Embryonic facial prominence (tissue), 1 donor: ENCODE results near the gene DICER1.

Source experiments
- DNase-seq: peaks from one replicate; pipeline ENCODE4 v3.0.0-alpha.2; 2016; ENCODE audit errors: extremely low spot score

The DICER1 gene

DNA sequence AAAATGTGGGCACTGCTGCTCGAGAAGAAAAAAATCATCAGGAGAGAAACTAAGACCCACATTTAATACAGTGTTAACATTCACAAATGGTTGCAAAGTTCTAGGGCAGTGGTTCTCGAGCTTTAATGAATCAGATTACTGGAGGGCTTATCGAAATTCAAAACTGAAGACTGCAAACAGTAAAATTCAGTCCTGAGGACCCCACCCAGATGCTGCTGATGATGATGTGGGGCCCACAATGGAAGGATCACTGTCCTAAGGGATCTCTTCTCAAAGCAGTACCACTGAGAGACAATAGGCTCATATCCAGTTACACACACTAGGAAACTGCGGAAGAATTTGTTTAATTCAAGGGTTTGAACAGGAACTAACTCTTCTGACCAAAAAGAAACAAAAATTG, 31.4 kb downstream of the DICER1 start:
- DNase-seq, result no peak

- no peak for DNase-seq
Observed at GRCh38 chr14:95125221-95125620, 32.1 kb downstream of the DICER1 start.

DNA sequence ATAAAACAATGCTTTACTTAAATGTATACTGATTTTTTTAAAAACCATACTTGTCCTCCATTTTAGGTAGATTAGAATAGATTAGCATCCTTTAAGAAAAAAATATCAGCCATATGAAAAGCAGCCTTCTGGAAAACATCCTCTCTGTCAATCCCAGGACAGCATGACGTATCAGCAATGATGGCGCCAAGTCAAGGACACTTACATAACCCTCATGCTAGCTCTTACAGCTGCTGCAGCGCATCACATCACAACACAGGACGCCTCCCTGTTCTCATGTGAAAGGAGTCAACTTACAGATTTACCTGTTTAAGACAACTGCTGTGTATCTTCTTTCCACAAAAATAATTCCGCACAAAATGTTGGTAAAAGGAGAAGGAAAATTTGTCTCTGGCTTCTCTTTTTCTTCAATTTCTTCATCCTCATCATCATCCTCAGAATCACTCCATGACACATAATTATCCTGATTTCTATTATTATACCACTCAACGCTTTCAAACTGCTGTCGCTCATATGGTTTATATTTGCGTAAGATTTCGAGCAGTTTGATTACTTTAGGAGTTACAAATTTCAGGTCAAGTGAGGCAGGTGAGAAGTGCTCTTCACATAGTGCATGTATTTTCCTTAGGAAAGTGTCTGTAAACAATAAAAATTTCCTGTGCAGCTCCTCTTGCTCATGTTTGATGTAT, 33.3 kb downstream of the DICER1 start:
- no peak for DNase-seq

DNA sequence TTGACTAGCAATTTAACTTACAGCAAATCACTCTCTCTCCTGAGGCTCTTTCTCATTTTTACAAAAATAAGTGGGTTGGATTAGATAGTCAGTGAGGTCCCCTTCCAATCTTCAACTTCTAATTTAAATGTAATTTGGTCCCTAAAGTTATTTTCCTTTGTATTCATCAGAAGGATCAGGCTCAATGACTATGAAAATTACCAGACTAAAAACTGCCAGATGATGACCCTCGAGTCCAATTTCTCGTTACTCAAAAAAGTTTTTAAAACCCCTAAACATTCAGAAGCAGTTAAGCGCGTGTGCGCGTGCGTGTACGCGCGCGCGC, 34.7 kb downstream of the DICER1 start:
- no peak for DNase-seq

DNA sequence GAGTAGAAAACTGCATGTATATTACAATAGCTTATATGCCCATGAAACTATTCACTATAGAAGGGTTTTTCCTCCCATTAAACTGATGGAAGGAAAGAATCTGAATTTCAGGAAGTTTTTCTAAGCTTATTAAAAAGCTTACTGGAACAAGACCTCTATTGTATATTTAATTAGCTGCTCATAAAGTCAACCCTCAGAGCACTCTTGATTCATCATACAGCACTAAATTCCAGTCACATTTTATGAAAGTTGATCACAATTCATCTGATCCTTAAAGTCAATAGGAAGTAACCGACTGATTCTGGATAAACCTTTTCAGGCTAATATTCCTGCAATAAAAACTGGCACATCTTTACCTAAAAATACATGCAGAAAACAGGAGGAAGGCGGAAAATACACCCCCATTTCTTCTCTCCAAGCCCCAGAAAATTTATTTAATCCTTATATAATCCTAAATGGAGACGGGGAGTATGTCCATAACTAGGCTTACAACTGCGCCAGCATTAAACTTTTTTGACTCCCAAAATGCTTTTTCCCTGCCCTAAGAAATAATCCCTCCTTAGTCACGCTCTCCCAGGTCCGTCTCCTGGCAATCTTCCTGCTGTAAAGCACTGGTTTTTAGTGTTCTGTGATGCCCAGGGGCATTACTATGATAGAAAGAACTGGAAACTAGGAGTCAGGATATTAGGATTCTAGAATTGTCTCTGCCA, 35.3 kb downstream of the DICER1 start:
- DNase-seq, result no peak

DNA sequence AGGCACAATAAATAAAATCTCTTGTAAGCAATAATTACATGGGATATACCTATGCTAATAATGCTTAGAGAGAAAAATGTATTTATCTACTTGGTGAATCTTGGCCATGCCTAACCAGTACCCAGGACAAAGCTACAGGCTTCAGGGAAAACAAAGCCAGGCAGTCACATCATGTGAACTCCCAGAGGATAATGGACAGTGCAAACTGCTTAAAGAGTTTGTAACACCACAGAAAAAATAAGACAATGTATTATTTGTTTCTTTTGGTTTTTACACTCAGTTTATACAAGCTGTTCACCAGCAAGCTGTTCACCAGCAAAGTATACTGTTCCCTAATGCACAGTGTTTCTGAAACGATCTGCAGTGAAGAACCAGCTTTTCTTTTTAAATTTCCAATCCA, 38.0 kb downstream of the DICER1 start:
- DNase-seq, result no peak

- no peak for DNase-seq
Observed at GRCh38 chr14:95117937-95118721, 39.2 kb downstream of the DICER1 start.

DNA sequence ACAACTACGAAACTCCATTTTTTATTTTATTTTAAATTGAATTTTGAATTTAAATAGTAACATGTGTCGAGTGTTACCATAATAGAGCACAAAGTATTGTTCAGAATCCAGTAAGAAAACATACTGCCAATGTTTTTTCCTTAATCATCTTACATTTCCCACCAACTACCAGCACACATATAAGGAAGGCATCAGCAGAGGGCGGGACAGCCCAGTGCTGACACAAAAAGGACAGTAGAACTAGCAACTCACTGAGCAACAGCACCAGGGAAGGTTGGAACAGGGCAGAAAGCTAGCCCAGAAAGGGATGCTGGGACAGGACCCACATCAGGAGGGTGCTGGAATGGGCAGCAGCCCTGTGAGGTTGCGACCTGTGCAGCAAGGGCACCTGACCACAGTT, 43.9 kb downstream of the DICER1 start:
- no peak for DNase-seq

DNA sequence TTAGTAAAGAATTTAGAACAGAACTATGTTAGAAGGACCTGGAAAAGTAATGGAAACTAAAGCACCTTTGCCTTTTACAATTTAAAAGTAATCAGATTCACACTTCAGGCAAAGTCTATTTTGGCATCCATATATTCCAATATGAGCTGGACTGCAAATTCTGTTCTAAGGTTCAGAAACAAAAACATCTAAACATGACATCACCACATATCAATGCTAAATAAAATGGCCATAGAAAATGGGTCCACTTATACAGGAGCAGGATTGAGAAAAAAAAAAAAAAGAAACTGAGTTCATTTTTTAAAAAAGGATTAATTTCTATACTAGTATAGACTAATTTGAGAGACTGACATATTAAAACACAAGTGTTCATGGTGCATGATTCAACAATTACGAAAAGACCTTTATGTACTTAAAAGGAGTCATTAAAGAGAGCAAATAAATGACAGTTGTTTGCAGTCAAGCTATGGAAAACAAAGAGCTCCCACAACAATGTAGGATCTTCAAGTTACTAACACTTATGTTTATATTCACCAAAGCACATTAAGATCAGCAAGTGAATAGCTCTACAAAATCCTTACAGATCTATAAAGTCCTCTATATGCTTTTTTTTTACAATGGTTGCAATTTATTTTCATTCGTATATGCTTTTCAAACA, 45.7 kb downstream of the DICER1 start:
- DNase-seq, result no peak

DNA sequence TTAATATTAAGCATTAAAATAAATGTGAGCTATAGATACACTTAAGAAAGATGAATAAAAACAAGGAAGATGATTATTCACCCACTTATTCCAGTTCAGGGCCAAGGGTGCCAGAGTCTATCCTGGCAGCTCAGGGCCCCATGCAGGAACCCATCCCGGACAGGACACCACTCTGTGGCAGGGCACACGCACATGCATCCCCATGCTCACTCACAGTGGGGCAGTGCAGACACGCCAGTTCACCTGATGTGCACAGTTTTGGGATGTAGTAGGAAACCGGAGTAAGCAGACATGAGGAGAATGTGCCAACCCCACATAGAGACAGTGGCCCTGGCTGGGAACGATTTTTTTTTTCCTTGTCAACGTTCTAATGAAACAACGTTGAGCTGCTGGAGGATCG, 47.2 kb downstream of the DICER1 start:
- DNase-seq, result no peak

- DNase-seq, result no peak
Observed at GRCh38 chr14:95107711-95108110, 49.6 kb downstream of the DICER1 start.

- DNase-seq, result no peak
Observed at GRCh38 chr14:95106971-95107370, 50.4 kb downstream of the DICER1 start.

DNA sequence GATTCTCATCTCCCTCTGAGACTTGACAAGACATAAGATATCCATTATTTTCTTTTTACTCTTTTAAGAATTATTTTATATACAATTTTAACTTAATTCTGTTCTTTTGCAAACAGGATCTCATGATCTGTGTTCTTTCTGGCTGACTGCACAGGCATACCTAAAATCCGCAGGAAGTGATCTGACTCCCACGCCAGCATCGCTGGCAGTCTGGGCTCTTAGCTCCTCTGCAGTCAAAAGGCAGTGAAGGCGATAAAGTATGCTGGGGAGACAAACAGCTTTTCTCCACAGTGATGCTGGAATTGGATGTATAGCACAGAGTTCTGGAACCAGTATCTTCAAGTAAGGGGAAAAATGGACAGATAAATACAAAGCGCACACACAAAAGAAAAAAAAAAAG, 52.4 kb downstream of the DICER1 start:
- no peak for DNase-seq

DNA sequence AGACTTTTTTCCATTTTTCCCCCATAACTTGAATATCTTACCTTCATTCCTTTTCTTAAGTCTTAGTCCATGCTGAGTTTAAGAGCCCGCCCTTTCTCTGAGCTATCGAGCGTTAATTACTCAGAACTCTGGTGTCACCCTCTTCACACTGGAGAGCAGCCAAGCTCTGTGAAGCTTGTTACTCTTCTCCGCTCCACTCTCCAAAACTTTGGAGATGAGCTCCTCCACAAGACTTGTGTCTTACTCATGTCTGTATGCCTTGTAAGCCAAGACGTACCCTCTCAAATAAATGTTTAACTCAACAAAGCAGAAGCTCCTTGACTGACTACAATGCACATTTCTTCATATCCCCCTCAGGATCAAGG, 54.7 kb downstream of the DICER1 start:
- no peak for DNase-seq

DNA sequence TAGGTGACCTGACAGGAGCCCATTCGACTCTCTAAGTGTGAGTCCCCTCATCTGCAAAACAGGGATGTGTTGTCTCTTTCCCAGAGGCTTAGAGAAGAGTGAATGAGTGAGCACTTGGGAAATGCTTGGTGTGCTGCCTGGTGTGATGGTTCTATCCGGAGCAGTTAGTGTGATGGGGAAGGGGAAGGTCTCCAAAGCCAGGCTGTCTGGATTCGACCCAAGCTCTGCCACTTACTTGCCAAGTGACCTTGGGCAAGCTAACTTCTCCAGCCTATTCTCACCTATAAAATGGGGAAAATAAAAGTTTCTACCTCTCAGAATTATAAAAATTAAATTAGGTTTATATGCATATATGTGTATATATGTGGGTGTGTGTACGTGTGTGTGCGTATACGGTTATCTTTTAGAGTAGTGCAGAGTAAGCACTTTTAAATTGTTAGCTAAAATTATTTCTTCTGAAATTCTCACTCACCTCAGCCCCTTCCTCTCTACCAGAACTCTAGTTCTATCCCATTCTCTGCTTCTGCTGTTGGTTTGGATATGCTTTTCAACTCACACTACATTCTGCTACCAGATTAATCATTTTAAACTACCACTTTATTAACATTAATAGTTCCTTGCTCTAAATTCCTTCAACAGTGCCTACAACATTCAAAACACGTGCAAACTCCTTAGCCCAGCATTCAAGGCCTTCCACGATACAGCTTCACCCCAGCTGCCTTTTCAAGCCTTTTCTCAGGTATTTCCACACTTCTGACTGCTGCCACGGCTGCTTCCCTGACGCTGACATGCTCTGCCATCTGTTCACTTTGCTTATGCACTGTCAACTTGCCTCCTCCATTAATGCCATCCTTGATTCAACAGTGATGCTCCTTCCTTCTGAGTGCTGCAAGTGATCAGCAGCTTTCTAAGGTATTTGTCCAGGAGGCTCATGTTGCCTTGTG, 55.3 kb downstream of the DICER1 start:
- DNase-seq, result no peak

GRCh38 chr14:95098984-95099599, 58.2 kb downstream of the DICER1 start:
- peak; percentile 55 for DNase-seq

DNA sequence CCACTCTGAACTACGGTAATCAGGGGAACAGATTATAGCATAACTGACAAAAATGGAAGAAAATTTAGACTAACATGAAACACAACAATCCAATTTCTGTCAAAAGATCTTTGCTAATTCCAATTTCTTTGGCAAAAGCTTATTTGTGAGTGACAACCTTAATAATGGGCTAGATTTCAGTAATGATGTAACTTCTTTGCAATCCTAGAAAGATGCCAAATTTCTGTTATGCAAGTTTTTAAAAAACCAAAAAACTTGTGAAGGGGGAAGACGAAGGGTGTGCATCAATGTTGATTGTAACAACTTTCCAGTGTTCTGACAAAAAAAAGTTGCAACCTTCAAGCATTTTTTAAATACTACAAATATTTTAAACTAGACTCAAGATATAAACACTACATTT, 59.9 kb downstream of the DICER1 start:
- no peak for DNase-seq

DNA sequence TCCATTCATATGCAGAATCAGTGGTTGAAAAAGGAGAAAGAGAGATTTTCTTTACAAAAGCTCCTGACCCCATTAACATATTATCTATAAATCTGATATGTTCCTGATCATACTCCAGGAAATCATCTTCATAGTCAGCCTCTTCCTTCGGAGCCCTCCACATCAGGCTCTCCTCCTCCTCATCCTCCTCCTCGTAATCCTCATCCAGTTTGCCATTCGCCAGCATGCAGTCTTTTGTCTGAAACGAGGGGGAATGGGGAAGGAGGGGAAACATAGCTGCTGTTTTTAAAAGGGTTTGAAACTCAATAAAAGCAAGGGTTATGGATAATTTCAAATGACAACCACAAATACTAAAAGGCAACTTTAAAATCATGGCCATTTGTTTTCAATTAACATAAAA, 60.9 kb downstream of the DICER1 start:
- DNase-seq, result no peak

- no peak for DNase-seq
Observed at GRCh38 chr14:95095996-95096395, 61.3 kb downstream of the DICER1 start.

DNA sequence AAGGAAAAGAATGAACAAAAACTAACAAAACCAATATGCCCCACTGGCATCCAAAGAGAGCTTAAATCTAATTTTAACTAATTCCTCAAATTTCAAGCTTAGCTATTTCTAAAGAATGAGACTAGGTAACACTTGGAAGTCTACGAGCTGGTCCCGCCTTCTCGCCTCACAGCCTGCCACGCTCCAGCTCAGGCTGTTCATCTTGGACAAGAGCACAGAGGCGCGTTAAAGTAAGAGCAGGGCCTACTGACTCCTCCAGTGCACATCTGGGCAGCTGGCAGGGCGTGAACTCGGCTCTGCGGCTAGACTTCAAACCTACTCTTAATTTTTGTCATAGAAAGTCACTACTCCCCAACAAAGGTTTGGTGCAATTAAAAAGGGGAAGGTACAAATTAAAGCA, 64.6 kb downstream of the DICER1 start:
- DNase-seq, result no peak

GRCh38 chr14:95091581-95091980, 65.7 kb downstream of the DICER1 start:
- DNase-seq, result no peak
